ENCODE measurements around the gene AKT3.
"Not testable (repeated sequence)": the region's sequence is repeated elsewhere in the genome, so short reads cannot be mapped to it uniquely, and the experiment has no call there.

The AKT3 gene

DNA sequence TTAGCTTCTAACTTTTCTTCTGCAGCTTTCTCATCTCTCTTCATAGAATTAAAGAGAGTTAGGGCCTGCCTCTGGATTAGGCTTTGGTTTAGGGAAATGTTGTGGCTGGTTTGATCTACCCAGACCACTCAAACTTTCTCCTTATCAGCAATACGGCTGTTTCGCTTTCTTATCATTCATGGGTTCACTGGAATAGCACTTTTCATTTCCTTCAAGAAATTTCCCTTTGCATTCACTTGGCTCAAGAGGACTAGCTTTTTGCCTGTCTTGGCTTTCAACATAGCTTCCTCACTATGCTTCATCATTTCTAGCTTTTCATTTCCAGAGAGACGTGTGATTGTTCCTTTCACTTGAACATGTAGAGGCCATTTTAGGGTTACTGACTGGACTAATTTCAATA is 59.6 kb downstream of the AKT3 start:
- no peak for ATAC-seq (ENCODE audit: low read depth)
- TF ChIP-seq CTCF (IDR thresholded peaks at IDR 0.05; ENCODE audit: poor library complexity, severe bottlenecking) = no peak
- H3K4me3 ChIP-seq (ENCODE audit: severe bottlenecking) = no peak overlapping the region

DNA sequence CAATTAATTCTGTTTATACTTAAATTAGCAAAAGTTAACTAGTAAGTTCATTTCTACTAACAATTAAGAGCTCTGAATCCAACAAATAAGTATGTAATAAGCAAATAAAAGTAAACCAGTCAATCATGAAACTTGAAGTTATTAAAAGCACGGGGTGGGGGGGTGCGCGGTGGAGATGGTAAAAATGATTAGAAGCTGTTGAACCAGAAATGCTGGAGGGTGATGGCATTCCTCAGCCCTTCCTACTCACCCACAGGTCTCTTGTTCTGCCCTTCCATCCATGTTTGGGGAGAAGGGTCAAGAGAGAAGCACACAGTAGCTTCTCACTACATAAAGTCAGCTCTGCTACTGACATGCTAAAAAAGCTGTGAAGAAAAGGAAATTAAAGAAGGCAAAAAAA is 63.5 kb downstream of the AKT3 start:
- Histone ChIP-seq H3K4me1 (ENCODE audit: insufficient read depth, poor library complexity, severe bottlenecking) (no peaks in the 10 kb centered on the region), H3K4me3 (ENCODE audit: severe bottlenecking) (no peak overlapping the region), H3K36me3 (ENCODE audit: low read depth) (no peaks in the 10 kb centered on the region), H3K27me3 (ENCODE audit: insufficient read depth, poor library complexity, severe bottlenecking) (no peaks in the 10 kb centered on the region), H3K9me3 (ENCODE audit: severe bottlenecking) (no peaks in the 10 kb centered on the region), H3K27ac (ENCODE audit: poor library complexity, severe bottlenecking) (no peak overlapping the region)
- no peak for TF ChIP-seq CTCF (IDR thresholded peaks at IDR 0.05; ENCODE audit: poor library complexity, severe bottlenecking)
- ATAC-seq (ENCODE audit: low read depth) = no peak
- DNase-seq (ENCODE audit: low spot score) = no peak

More for the DNA sequence above, 59.6 kb downstream of the AKT3 start:
- Histone ChIP-seq H3K4me1 (ENCODE audit: insufficient read depth, poor library complexity, severe bottlenecking) (no peaks in the 10 kb centered on the region), H3K36me3 (ENCODE audit: low read depth) (no peaks in the 10 kb centered on the region), H3K27ac (ENCODE audit: poor library complexity, severe bottlenecking) (no peak overlapping the region), H3K9me3 (ENCODE audit: severe bottlenecking) (no peaks in the 10 kb centered on the region), H3K27me3 (ENCODE audit: insufficient read depth, poor library complexity, severe bottlenecking) (no peaks in the 10 kb centered on the region)
- no peak for DNase-seq (ENCODE audit: low spot score)

DNA sequence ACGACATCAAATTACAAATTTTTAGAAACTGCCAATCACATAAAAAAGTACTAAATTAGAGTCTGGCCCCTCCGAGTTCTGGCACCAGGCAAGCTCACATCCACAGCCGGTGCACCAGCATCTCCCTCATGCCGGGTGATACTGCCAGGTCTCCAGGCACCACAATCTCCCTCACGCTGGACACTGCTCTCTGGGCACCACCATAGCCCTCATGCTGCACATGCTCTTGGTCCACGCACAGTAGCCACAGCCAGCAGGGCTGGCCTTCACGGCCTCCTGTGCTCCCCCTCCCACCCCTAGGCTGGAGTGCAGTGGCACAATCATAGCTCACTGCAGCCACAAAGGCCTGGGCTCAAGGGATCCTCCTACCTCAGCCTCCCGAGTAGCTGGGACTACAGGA is 65.5 kb downstream of the AKT3 start:
- Histone ChIP-seq H3K4me3 (ENCODE audit: severe bottlenecking) (no peak overlapping the region), H3K27ac (ENCODE audit: poor library complexity, severe bottlenecking) (no peak overlapping the region), H3K36me3 (ENCODE audit: low read depth) (no peaks in the 10 kb centered on the region), H3K4me1 (ENCODE audit: insufficient read depth, poor library complexity, severe bottlenecking) (no peaks in the 10 kb centered on the region), H3K9me3 (ENCODE audit: severe bottlenecking) (no peaks in the 10 kb centered on the region), H3K27me3 (ENCODE audit: insufficient read depth, poor library complexity, severe bottlenecking) (no peaks in the 10 kb centered on the region)
- DNase-seq (ENCODE audit: low spot score) (no peak), ATAC-seq (ENCODE audit: low read depth) (no peak)
- no peak for TF ChIP-seq CTCF (IDR thresholded peaks at IDR 0.05; ENCODE audit: poor library complexity, severe bottlenecking)

GRCh38 chr1:243783714-243784113 is 66.3 kb downstream of the AKT3 start:
- no peaks in the 10 kb centered on the region for H3K36me3 ChIP-seq (ENCODE audit: low read depth)
- no peak overlapping the region for H3K27ac ChIP-seq (ENCODE audit: poor library complexity, severe bottlenecking)
- no peak for TF ChIP-seq CTCF (IDR thresholded peaks at IDR 0.05; ENCODE audit: poor library complexity, severe bottlenecking)
- H3K9me3 ChIP-seq (ENCODE audit: severe bottlenecking) = no peaks in the 10 kb centered on the region
- ATAC-seq (ENCODE audit: low read depth) = no peak
- no peak for DNase-seq (ENCODE audit: low spot score)
- H3K4me3 ChIP-seq (ENCODE audit: severe bottlenecking) = no peak overlapping the region
- no peaks in the 10 kb centered on the region for H3K27me3 ChIP-seq (ENCODE audit: insufficient read depth, poor library complexity, severe bottlenecking)
- H3K4me1 ChIP-seq (ENCODE audit: insufficient read depth, poor library complexity, severe bottlenecking) = no peaks in the 10 kb centered on the region

GRCh38 chr1:243772361-243773050 is 77.5 kb downstream of the AKT3 start:
- not testable (repeated sequence) for ATAC-seq (ENCODE audit: low read depth); H3K36me3 ChIP-seq (ENCODE audit: low read depth); DNase-seq (ENCODE audit: low spot score); H3K4me3 ChIP-seq (ENCODE audit: severe bottlenecking); H3K27ac ChIP-seq (ENCODE audit: poor library complexity, severe bottlenecking); H3K27me3 ChIP-seq (ENCODE audit: insufficient read depth, poor library complexity, severe bottlenecking); H3K9me3 ChIP-seq (ENCODE audit: severe bottlenecking); H3K4me1 ChIP-seq (ENCODE audit: insufficient read depth, poor library complexity, severe bottlenecking)
